Peyer's patch (tissue), 4 donors: ENCODE data around the gene CFDP1. TPM values are rescaled to one million over a fixed set of nuclear protein-coding genes. Genes with fewer than 3 reads are reported as not detected.

Source experiments
- DNase-seq, 3 donors: peaks; one replicate each; pipeline ENCODE4 v3.0.0-alpha.2; 2017 to 2019
- H3K27ac ChIP-seq, 4 donors: fragments of 200-600 bp; sonication (generic); one replicate each; pipeline ENCODE4 v1.5.1; 2016 to 2019
- H3K27me3 ChIP-seq, 2 donors: fragments of 200-600 bp; sonication (generic); one replicate each; pipeline ENCODE4 v1.5.1; 2019
- H3K36me3 ChIP-seq, 3 donors: fragments of 200-600 bp; sonication (generic); one replicate each; pipeline ENCODE4 v1.5.1; 2016 to 2019
- H3K4me1 ChIP-seq, 4 donors: fragments of 200-600 bp; sonication (generic); one replicate each; pipeline ENCODE4 v1.5.1; 2016 to 2019
- H3K4me3 ChIP-seq, 4 donors: fragments of 200-600 bp; sonication (generic); 1 replicate in 3 of 4; 2 replicates in 1 of 4; pipeline ENCODE4 v1.5.1; 2016 to 2019; ENCODE audit warnings: mild to moderate bottlenecking in 1 of 4
- H3K9me3 ChIP-seq, 4 donors: fragments of 200-600 bp; sonication (generic); one replicate each; pipeline ENCODE4 v1.5.1; 2016 to 2019; ENCODE audit warnings: mild to moderate bottlenecking in 1 of 4
- CTCF ChIP-seq, 6 experiments: fragments of 450-650 bp in 4 of 6; fragments of 200-600 bp in 2 of 6; sonication (generic) in 1 of 6; IDR thresholded peaks; one replicate each; pipeline ENCODE4 v1.5.1; 2017 to 2019; ENCODE audit warnings: antibody characterized with exemption in 6 of 6, mild to moderate bottlenecking in 3 of 6, moderate library complexity in 1 of 6
- POLR2A ChIP-seq, 2 donors: fragments of 450-650 bp; IDR thresholded peaks; one replicate each; pipeline ENCODE4 v1.5.1; 2017; ENCODE audit warnings: antibody characterized with exemption in 2 of 2, mild to moderate bottlenecking in 2 of 2, moderate library complexity in 2 of 2
- total RNA-seq, 4 donors: library from RNA; depleted of rRNA; stranded (reverse); fragments of >200 nt; gene quantifications; one replicate each; pipeline ENCODE4 v1.1.0, GENCODE V29; 2016

The CFDP1 gene
- total RNA-seq, 4 donors from 2014 or later = 125 to 205 (median 156) TPM

GRCh38 chr16:75341564-75342307 is 91.6 kb downstream of the CFDP1 start:
- Histone ChIP-seq H3K27ac (peak overlapping the region in 2 of 4 donors; percentile 3 to 28), H3K27me3 (no peaks in the 10 kb centered on the region), H3K4me3 (no peak overlapping the region), H3K9me3 (no peaks in the 10 kb centered on the region), H3K36me3 (no peaks in the 10 kb centered on the region), H3K4me1 (peaks cover 0 to 19% (median 0%) of the 10 kb centered on the region in 4 donors)
- no peak for DNase-seq
- TF ChIP-seq CTCF (IDR thresholded peaks at IDR 0.05) (no peak), POLR2A (IDR thresholded peaks at IDR 0.05) (no peak)

GRCh38 chr16:75340741-75341491 is 92.4 kb downstream of the CFDP1 start:
- no peak for DNase-seq
- no peak overlapping the region for H3K4me3 ChIP-seq
- peak overlapping the region in 1 of 4 donors; percentile 28 for H3K27ac ChIP-seq
- peaks cover 0 to 19% (median 0%) of the 10 kb centered on the region in 4 donors for H3K4me1 ChIP-seq
- no peaks in the 10 kb centered on the region for H3K9me3 ChIP-seq
- no peak for TF ChIP-seq POLR2A (IDR thresholded peaks at IDR 0.05)
- no peak for TF ChIP-seq CTCF (IDR thresholded peaks at IDR 0.05)
- no peaks in the 10 kb centered on the region for H3K27me3 ChIP-seq
- H3K36me3 ChIP-seq = no peaks in the 10 kb centered on the region

GRCh38 chr16:75337430-75337829 is 95.9 kb downstream of the CFDP1 start:
- Histone ChIP-seq H3K4me1 (peaks cover 0 to 15% (median 0%) of the 10 kb centered on the region in 4 donors), H3K9me3 (no peaks in the 10 kb centered on the region), H3K4me3 (no peak overlapping the region), H3K36me3 (no peaks in the 10 kb centered on the region), H3K27ac (no peak overlapping the region), H3K27me3 (no peaks in the 10 kb centered on the region)
- DNase-seq = no peak
- no peak for TF ChIP-seq POLR2A (IDR thresholded peaks at IDR 0.05)
- no peak for TF ChIP-seq CTCF (IDR thresholded peaks at IDR 0.05)

GRCh38 chr16:75336521-75336920 is 96.8 kb downstream of the CFDP1 start:
- H3K27me3 ChIP-seq = no peaks in the 10 kb centered on the region
- no peaks in the 10 kb centered on the region for H3K9me3 ChIP-seq
- H3K4me3 ChIP-seq = no peak overlapping the region
- peaks cover 0 to 6% (median 0%) of the 10 kb centered on the region in 4 donors for H3K4me1 ChIP-seq
- H3K36me3 ChIP-seq = no peaks in the 10 kb centered on the region
- no peak for TF ChIP-seq CTCF (IDR thresholded peaks at IDR 0.05)
- no peak for TF ChIP-seq POLR2A (IDR thresholded peaks at IDR 0.05)
- DNase-seq = no peak
- no peak overlapping the region for H3K27ac ChIP-seq

GRCh38 chr16:75333721-75334163 is 99.6 kb downstream of the CFDP1 start:
- DNase-seq = no peak
- no peaks in the 10 kb centered on the region for H3K27me3 ChIP-seq
- TF ChIP-seq CTCF (IDR thresholded peaks at IDR 0.05) = no peak
- TF ChIP-seq POLR2A (IDR thresholded peaks at IDR 0.05) = no peak
- no peak overlapping the region for H3K27ac ChIP-seq
- no peaks in the 10 kb centered on the region for H3K9me3 ChIP-seq
- no peaks in the 10 kb centered on the region for H3K36me3 ChIP-seq
- peaks cover 0 to 6% (median 0%) of the 10 kb centered on the region in 4 donors for H3K4me1 ChIP-seq
- no peak overlapping the region for H3K4me3 ChIP-seq
